Trophoblast cell (in vitro differentiated cells and primary cell): ENCODE results near the gene ZBTB16.

Experiments used
- DNase-seq, 2 donors: peaks; one replicate each; pipeline ENCODE4 v3.0.0-alpha.2; 2016
- H2AFZ ChIP-seq: 2 replicates; pipeline ENCODE4 v1.6.1; 2013; ENCODE audit warnings: low read length, moderate library complexity, mild to moderate bottlenecking; ENCODE audit not compliant: insufficient read depth, poor library complexity
- H2AK5ac ChIP-seq: 2 replicates; pipeline ENCODE4 v1.6.1; 2013; ENCODE audit warnings: mild to moderate bottlenecking, low read length
- H2BK120ac ChIP-seq: 2 replicates; pipeline ENCODE4 v1.6.1; 2013; ENCODE audit warnings: low read length, mild to moderate bottlenecking, moderate library complexity; ENCODE audit not compliant: insufficient read depth, poor library complexity
- H2BK12ac ChIP-seq: 2 replicates; pipeline ENCODE4 v1.6.1; 2013; ENCODE audit warnings: mild to moderate bottlenecking, low read length, moderate library complexity
- H2BK5ac ChIP-seq: 2 replicates; pipeline ENCODE4 v1.6.1; 2013; ENCODE audit warnings: low read length, low read depth, moderate library complexity, mild to moderate bottlenecking; ENCODE audit not compliant: poor library complexity
- H3K14ac ChIP-seq: 2 replicates; pipeline ENCODE4 v1.6.1; 2013; ENCODE audit warnings: mild to moderate bottlenecking, low read length
- H3K18ac ChIP-seq: 2 replicates; pipeline ENCODE4 v1.6.1; 2013; ENCODE audit warnings: mild to moderate bottlenecking, low read length
- H3K23ac ChIP-seq: 2 replicates; pipeline ENCODE4 v1.6.1; 2013; ENCODE audit warnings: low read length
- H3K27ac ChIP-seq: 2 replicates; pipeline ENCODE4 v1.5.1; 2013; ENCODE audit warnings: low read depth, mild to moderate bottlenecking, inconsistent platforms, low read length, moderate library complexity
- H3K27me3 ChIP-seq: 2 replicates; pipeline ENCODE4 v1.6.1; 2013; ENCODE audit warnings: inconsistent platforms, mild to moderate bottlenecking, low read length, moderate library complexity; ENCODE audit not compliant: insufficient read depth
- H3K36me3 ChIP-seq, 2 experiments: 1 replicate in 1 of 2; 2 replicates in 1 of 2; pipeline ENCODE4 v1.6.1; 2013; ENCODE audit warnings: low read length in 2 of 2, mild to moderate bottlenecking in 2 of 2, moderate library complexity in 1 of 2; ENCODE audit not compliant: insufficient read depth in 2 of 2, control insufficient read depth in 1 of 2
- H3K4ac ChIP-seq: 2 replicates; pipeline ENCODE4 v1.6.1; 2013; ENCODE audit warnings: low read depth, mild to moderate bottlenecking, low read length, moderate library complexity
- H3K4me1 ChIP-seq, 2 experiments: 1 replicate in 1 of 2; 2 replicates in 1 of 2; pipeline ENCODE4 v1.6.1; 2013; ENCODE audit warnings: low read length in 2 of 2, mild to moderate bottlenecking in 2 of 2, moderate library complexity in 1 of 2; ENCODE audit not compliant: insufficient read depth in 2 of 2, control insufficient read depth in 1 of 2
- H3K4me2 ChIP-seq: 2 replicates; pipeline ENCODE4 v1.6.1; 2013; ENCODE audit warnings: inconsistent platforms, mild to moderate bottlenecking, low read length, moderate library complexity
- H3K4me3 ChIP-seq: 2 replicates; pipeline ENCODE4 v1.5.1; 2013; ENCODE audit warnings: mild to moderate bottlenecking, low read depth, low read length, inconsistent platforms
- H3K79me1 ChIP-seq: one replicate; pipeline ENCODE4 v1.6.1; 2013; ENCODE audit warnings: low read length
- H3K79me2 ChIP-seq: 2 replicates; pipeline ENCODE4 v1.6.1; 2013; ENCODE audit warnings: low read length, mild to moderate bottlenecking; ENCODE audit not compliant: control insufficient read depth, insufficient read depth, poor library complexity
- H3K9ac ChIP-seq: 2 replicates; pipeline ENCODE4 v1.6.1; 2013; ENCODE audit warnings: mild to moderate bottlenecking, low read length
- H3K9me3 ChIP-seq: 2 replicates; pipeline ENCODE4 v1.6.1; 2013; ENCODE audit warnings: low read depth, mild to moderate bottlenecking, control low read depth, inconsistent platforms, low read length; ENCODE audit not compliant: insufficient read depth
- H4K12ac ChIP-seq: 2 replicates; pipeline ENCODE4 v1.6.1; 2013; ENCODE audit warnings: low read depth, mild to moderate bottlenecking, low read length, moderate library complexity
- H4K8ac ChIP-seq: 2 replicates; pipeline ENCODE4 v1.6.1; 2013; ENCODE audit warnings: low read depth, mild to moderate bottlenecking, low read length, moderate library complexity
- H4K91ac ChIP-seq: one replicate; pipeline ENCODE4 v1.6.1; 2013; ENCODE audit warnings: low read depth, mild to moderate bottlenecking, low read length, moderate library complexity
- WGBS: extraction: QIAGEN DNeasy Blood & Tissue Kit; methylation state at CpG from one replicate; pipeline ENCODE4 v1.1.7; 2013; ENCODE audit warnings: missing lambda C conversion rate; ENCODE audit not compliant: insufficient read length, insufficient coverage; ENCODE audit errors: extremely low coverage; 5-methylcytosine and 5-hydroxymethylcytosine counted together

The ZBTB16 gene

GRCh38 chr11:114157476-114158050 lies 98.1 kb downstream of the ZBTB16 start:
- H2BK120ac ChIP-seq, result no peak overlapping the region
- whole genome bisulfite sequencing, result no CpG with 5 or more reads among the region's 19 CpGs
- no peak overlapping the region for H4K8ac ChIP-seq
- H3K79me2 ChIP-seq, result no peaks in the 10 kb centered on the region
- no peak overlapping the region for H3K18ac ChIP-seq
- no peak overlapping the region for H2BK5ac ChIP-seq
- H3K36me3 ChIP-seq, result no peaks in the 10 kb centered on the region
- no peak overlapping the region for H2AK5ac ChIP-seq
- H3K9me3 ChIP-seq, result no peaks in the 10 kb centered on the region
- H2BK12ac ChIP-seq, result no peak overlapping the region
- no peak overlapping the region for H3K9ac ChIP-seq
- H4K12ac ChIP-seq, result no peak overlapping the region
- no peak overlapping the region for H3K4me3 ChIP-seq
- peaks cover 9 to 27% of the 10 kb centered on the region in 2 experiments for H3K4me1 ChIP-seq
- no peak overlapping the region for H3K27ac ChIP-seq
- H3K79me1 ChIP-seq, result peaks cover 16% of the 10 kb centered on the region
- no peak overlapping the region for H3K4ac ChIP-seq
- no peak overlapping the region for H3K23ac ChIP-seq
- no peak overlapping the region for H3K4me2 ChIP-seq
- peak overlapping the region; percentile 20 for H4K91ac ChIP-seq
- H3K27me3 ChIP-seq, result no peaks in the 10 kb centered on the region
- no peak overlapping the region for H3K14ac ChIP-seq
- DNase-seq, result no peak
- no peak overlapping the region for H2AFZ ChIP-seq

- no peak overlapping the region for H2BK5ac ChIP-seq
- peaks cover under 1% of the 10 kb centered on the region for H3K79me2 ChIP-seq
- peak overlapping the region; percentile 60 for H2BK120ac ChIP-seq
- peaks cover 14 to 32% of the 10 kb centered on the region in 2 experiments for H3K4me1 ChIP-seq
- no peak overlapping the region for H4K12ac ChIP-seq
- no peak overlapping the region for H3K4me3 ChIP-seq
- no peaks in the 10 kb centered on the region for H3K36me3 ChIP-seq
- no peak overlapping the region for H3K9ac ChIP-seq
- no peak overlapping the region for H4K8ac ChIP-seq
- no peak overlapping the region for H3K27ac ChIP-seq
- H3K23ac ChIP-seq, result no peak overlapping the region
- H3K4me2 ChIP-seq, result no peak overlapping the region
- H2AK5ac ChIP-seq, result peak overlapping the region; percentile 4
- no peak overlapping the region for H3K4ac ChIP-seq
- no peaks in the 10 kb centered on the region for H3K27me3 ChIP-seq
- H4K91ac ChIP-seq, result peak overlapping the region; percentile 69
- no peak overlapping the region for H3K14ac ChIP-seq
- DNase-seq, result no peak
- peaks cover 19% of the 10 kb centered on the region for H3K79me1 ChIP-seq
- no peak overlapping the region for H3K18ac ChIP-seq
- no peaks in the 10 kb centered on the region for H3K9me3 ChIP-seq
- no peak overlapping the region for H2AFZ ChIP-seq
- H2BK12ac ChIP-seq, result peak overlapping the region; percentile 10
- WGBS, result no CpG with 5 or more reads among the region's 6 CpGs
Measured at GRCh38 chr11:114158421-114158820, 98.9 kb downstream of the ZBTB16 start.

GRCh38 chr11:114158886-114159285 lies 99.4 kb downstream of the ZBTB16 start:
- Histone ChIP-seq H3K4me1 (peaks cover 16 to 34% of the 10 kb centered on the region in 2 experiments), H2BK120ac (peak overlapping the region; percentile 60), H3K23ac (no peak overlapping the region), H3K14ac (peak overlapping the region; percentile 55), H4K91ac (peak overlapping the region; percentile 69), H3K18ac (peak overlapping the region; percentile 12), H2BK12ac (peak overlapping the region; percentile 10), H4K12ac (no peak overlapping the region), H3K4me3 (no peak overlapping the region), H3K9ac (no peak overlapping the region), H2BK5ac (peak overlapping the region; percentile 71), H2AFZ (peak overlapping the region; percentile 1), H3K9me3 (no peaks in the 10 kb centered on the region), H3K79me2 (peaks cover 2% of the 10 kb centered on the region), H2AK5ac (no peak overlapping the region), H3K27me3 (no peaks in the 10 kb centered on the region), H4K8ac (no peak overlapping the region), H3K27ac (no peak overlapping the region), H3K4me2 (no peak overlapping the region), H3K4ac (no peak overlapping the region), H3K79me1 (peaks cover 21% of the 10 kb centered on the region), H3K36me3 (no peaks in the 10 kb centered on the region)
- no peak for DNase-seq
- no CpG with 5 or more reads among the region's 7 CpGs for WGBS

GRCh38 chr11:114159320-114159719 lies 99.8 kb downstream of the ZBTB16 start:
- Histone ChIP-seq H3K18ac (no peak overlapping the region), H3K79me2 (peaks cover 2% of the 10 kb centered on the region), H3K27ac (peak overlapping the region; percentile 81), H3K14ac (no peak overlapping the region), H2BK5ac (peak overlapping the region; percentile 71), H2AK5ac (no peak overlapping the region), H3K23ac (no peak overlapping the region), H3K4ac (no peak overlapping the region), H4K12ac (no peak overlapping the region), H2AFZ (no peak overlapping the region), H3K4me2 (peak overlapping the region; percentile 11), H4K91ac (peak overlapping the region; percentile 69), H4K8ac (no peak overlapping the region), H3K9ac (no peak overlapping the region), H3K4me1 (peaks cover 16 to 34% of the 10 kb centered on the region in 2 experiments), H2BK12ac (peak overlapping the region; percentile 10), H3K4me3 (no peak overlapping the region), H2BK120ac (peak overlapping the region; percentile 60), H3K9me3 (no peaks in the 10 kb centered on the region), H3K36me3 (no peaks in the 10 kb centered on the region), H3K79me1 (peaks cover 21% of the 10 kb centered on the region), H3K27me3 (no peaks in the 10 kb centered on the region)
- DNase-seq, result no peak
- no CpG with 5 or more reads among the region's 5 CpGs for WGBS
